Activated effector memory CD4-positive, alpha-beta T cell treated with Interleukin-2 at 50 U/mL for 16 hours (primary cell): ENCODE data around the gene HCAR2.
"Not testable (repeated sequence)": the region's sequence is repeated elsewhere in the genome, so short reads cannot be mapped to it uniquely, and the experiment has no call there.

Experiments
- DNase-seq: peaks from one replicate; pipeline ENCODE4 v3.0.0-alpha.2; 2020

The HCAR2 gene

DNA sequence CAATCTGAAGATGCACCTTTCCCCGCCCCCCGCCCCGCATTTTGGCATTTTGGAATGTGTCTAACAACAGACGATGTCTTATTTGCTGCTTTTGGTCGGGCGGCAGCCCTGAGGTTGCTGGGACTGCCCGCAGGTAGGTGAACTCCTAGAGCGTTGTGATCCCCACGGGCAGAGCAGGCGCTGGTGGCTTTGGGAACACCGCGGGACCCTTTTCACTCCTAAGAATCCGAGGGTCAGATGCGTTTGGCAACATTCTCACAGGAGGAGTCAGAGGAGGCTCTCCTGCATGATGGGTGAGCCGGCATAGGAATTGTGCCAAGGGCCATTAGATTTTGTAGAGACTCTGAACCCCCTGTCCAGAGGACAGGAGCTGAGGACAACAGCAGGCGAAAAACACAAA lies 41.9 kb downstream of the HCAR2 start:
- no peak for DNase-seq

DNA sequence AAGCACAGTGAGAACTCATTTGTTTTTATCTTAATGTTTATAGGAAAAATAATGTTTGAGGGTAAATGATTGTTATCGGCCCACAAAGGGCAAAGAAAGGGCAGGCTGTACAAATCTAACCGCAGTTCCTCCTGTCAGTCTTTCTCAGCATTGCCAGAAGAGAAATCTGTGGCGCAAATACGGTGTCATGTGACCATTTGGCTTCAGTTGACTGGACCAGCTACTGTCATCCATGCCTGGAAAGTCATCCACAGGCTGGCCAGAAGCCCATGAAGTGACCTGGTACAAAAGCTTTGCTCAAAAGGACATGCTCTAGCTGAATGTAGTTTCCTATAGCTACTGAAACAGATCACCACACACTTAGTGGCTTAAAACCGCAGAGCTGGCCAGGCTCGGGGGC lies 43.6 kb downstream of the HCAR2 start:
- DNase-seq, result no peak

DNA sequence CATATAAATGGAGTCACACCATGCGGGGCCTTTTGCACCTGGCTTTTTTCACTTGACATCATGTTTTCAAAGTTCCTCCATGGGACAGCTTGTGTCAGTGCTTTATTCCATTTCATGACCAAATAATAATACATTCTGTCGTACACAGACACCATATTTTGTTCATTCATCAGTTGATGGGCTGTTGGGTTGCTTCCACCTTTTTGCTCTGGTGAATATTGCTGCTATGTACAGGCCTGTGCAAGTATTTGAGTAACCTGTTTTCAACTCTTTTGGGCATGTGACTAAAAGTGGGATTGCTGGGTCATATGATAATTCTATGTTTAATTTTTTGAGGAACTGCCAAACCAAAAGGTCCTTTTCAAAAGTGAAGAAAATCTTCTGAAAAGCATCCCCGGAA lies 46.9 kb downstream of the HCAR2 start:
- DNase-seq, result no peak

DNA sequence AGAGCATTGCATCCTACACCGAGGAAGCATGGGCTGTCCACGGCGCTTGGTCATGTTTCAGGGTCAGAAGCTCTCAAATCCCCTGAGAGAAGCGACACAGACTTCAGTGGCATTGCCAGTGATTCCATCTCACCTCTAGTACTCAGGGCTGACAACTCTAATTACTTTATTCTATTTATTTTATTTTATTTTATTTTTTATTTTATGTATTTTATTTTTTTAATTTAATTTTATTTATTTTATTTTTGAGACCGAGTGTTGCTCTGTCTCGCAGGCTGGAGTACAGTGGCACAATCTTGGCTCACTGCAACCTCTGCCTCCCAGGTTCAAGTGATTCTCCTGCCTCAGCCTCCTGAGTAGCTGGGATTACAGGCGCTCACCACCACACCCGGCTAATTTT lies 49.9 kb downstream of the HCAR2 start:
- DNase-seq, result not testable (repeated sequence)

DNA sequence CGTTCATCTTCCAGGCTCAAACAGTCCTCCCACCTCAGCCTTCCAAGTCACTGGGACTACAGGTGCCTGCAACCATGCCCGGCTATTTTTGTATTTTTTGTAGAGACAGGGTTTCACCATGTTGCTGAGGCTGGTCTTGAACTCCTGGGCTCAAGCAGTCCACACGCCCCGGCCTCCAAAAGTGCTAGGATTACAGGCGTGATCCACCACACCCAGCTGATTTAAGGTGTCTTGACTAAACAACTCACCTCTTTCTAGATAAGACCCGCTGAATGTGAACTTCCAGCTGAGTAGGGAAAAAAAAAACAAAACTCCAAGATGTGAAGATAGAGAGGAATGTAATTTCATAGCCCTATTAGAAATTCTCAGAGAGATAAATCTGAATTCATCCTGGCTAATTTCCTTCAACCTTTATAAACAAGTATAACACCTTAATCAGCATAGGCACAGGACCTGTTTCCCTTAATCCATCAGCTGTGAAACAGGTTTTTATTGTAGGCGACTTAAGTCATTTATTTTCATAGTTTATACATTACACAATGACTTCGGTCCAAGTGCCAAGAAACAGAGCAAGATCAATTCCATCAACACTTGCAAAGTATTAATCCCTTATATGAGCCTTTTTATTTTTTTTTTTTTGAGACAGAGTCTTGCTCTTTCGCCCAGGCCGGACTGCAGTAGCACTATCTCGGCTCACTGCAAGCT lies 51.5 kb downstream of the HCAR2 start:
- no peak for DNase-seq
